Kidney capillary endothelial cell (primary cell): ENCODE measurements around the gene SLC15A5.

Experiments used
- DNase-seq: peaks from one replicate; pipeline ENCODE4 v3.0.0-alpha.2; 2018; ENCODE audit warnings: low spot score

SLC15A5 gene

DNA sequence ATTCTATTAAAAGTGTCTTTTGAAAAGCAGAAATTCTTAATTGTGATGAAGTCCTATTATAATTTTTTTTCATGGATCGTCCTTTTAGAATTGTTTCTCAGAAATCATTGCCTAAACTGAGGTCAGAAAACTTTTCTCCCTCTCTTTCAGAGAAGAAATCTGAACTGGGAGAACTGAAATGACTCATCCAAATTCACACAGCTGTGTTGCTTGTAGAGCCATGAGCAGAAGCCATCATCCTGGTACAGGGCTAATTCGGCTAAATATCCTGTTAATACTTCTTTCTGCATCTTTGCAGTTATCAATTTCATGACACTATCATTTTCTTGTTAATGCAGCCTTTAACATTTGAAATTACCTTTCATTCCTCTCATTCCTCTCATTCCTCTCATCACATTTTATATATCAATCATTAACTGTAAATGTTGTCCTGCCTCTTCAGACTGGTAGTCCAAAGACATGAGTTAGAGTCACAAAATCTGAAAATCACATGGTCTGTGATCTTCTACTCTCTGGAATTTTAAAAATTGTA lies 15.5 kb downstream of the SLC15A5 start:
- no peak for DNase-seq

GRCh38 chr12:16260206-16260605 lies 17.3 kb downstream of the SLC15A5 start:
- no peak for DNase-seq

DNA sequence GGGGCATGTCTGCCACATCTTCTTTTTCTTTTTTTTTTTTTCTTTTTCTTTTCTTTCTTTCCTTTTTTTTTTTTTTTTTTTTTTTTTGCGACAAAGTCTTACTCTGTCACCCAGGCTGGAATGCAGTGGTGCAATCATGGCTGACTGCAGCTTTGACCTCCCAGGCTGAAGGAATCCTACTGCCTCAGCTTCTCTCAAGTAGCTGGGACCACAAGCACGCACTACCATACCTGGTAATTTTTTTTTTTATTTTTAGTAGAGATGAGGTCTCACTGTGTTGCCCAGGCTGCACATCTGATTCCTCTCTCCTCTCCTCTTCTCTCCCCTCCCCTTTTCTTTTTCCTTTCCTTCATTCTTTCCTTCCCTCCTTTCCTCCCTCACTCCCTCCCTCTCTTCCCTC lies 18.5 kb downstream of the SLC15A5 start:
- no peak for DNase-seq

DNA sequence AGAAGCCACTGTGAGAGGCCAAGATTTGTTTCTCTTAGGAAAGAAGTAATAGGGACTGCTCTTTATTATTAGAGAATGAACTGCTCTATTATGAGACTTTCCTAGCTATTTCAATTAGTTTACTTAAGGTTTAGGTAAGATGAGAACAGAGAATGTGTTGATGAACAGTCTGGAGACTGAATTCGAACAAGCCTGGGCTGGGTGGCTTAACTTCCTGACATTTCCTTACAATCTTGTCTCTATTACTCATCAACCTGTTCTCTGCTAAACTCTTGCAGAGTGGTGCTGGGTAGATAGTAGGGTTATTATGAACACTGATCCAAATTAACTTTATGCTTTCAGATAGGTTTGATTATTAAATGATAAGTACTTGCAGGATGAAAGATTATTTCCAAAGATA lies 31.2 kb downstream of the SLC15A5 start:
- no peak for DNase-seq

GRCh38 chr12:16245209-16245608 lies 32.3 kb downstream of the SLC15A5 start:
- DNase-seq, result no peak

DNA sequence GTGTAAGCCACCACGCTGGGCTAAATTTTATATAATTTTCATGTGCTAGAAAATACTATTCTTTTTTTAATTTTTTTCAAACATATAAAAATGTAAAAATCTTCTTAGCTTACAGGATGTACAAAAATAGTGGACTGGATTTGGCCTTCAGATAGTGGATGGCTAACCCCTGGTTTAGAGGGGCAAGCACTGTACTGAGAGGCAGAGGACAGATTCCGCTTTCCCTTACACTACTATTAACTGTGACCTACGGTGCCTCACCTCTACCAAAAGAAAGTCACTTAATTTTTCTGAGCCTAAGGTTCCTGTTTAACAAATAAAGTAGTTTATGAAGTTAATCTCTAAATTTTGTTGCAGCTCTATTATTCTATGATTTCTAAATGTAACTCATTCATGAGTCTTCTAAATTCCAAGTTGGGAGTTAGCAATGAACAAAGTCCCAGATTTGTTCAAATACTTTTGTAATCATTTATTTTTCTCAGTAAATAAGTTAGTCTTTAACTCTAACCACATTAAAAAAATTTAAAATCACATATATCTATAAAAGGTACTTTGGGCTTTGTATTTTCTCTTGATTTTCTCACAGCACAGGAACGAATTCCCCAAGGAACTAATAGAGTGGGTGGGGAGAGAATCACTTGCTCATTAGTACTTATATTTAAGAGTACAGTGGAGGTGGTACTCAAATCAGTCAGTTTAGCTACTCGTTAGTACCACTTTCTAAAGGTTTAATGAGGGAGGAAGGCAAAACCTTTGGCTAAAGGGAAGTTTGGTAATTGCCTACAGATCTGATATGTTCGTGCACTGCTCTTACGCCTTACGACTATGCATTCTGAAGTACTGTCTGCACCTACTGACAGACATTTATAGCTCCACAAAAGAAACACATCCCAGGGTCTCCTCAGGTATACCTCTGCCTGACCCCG lies 33.7 kb downstream of the SLC15A5 start:
- no peak for DNase-seq

DNA sequence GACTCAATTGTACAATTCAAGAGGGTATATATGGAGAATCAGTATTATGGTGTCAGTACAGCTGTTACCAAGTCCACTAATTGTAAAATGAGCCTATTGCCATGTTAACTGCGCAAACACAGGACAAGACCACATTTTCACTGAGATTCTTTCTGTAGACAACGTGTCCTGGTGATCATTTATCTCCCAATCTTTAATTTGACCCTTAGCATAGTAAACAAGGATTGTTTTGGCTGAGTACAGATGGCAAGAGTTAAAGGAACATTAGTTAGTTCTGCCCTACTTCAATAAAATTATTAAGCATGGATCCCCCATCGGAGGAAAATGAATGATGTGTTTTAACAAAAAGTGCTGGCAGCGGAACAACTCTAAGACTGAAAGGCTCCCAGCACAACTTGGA lies 36.1 kb downstream of the SLC15A5 start:
- no peak for DNase-seq

DNA sequence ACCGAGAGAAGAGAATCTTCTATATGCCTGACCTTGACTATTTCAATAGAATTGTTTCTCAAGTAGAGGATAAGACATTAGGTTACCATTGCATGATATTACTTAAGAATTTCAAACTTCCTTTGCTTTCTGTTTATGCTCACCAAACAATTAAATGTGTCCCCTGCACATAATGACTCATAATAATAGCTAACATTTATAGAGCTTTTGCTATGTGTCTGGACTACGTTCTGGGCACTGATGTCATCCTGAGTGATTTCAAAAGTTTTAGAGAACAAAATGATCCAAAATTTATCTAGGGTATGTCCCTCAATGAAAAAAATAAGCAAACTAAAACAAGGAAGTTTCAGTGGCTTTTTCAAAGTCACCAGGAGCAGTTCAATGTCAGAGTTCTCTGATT lies 38.8 kb downstream of the SLC15A5 start:
- DNase-seq, result no peak

DNA sequence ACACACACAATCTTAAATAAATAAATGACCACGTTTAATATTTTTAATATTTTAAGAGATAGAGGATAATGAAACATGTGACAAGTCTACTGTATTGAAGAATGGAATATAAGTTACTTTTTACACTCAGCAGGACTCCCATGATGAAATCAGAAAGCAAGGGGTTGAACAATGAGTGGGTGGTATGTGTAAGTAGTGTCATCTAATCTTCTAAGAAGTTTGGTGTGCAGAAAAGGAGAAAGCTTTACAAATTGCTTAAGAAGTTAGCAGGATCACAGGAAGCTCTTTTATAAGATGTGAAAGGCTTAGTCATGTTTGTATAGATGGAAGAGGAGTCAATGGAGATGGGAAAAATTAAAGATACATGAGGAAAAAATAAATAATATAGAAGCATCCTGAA lies 47.8 kb downstream of the SLC15A5 start:
- no peak for DNase-seq

DNA sequence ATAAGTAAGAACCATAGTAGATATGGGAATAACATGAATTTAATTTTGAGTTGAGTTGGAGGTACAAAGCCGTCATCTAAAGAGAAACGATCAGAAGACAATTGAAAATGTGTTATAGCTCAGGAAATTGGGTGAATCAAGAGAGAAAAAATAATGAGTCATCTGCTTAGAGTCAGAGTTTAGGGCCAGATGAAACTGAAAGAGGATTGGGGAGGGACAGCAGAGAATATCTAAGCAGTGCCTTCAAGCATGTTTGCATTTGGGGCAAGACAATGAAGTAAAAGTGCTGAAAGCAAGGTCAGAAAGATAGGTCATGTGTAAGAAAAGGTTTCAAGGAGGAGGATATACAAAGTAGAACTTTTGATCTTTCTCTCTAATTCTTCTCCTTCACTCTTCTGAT lies 49.4 kb downstream of the SLC15A5 start:
- DNase-seq, result no peak

GRCh38 chr12:16225692-16226091 lies 51.8 kb downstream of the SLC15A5 start:
- no peak for DNase-seq

DNA sequence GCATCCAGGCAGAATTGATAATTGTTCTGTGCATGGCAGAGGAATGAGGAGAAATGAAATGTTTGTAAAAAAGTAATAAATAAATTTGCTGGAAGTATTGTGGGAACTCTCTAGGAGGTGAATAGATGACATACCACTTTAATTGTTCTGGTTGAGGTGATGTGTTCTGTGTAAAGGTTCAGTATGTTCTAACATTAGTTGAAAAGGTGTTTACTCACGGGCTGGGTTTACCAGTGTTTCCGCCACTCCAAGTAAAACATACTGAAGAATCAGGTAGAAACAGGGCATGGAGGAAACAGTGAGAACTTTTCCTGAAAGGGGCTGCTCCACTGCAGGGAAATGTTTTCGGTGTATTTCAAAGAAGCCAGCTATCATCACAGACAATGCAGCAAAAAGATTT lies 53.3 kb downstream of the SLC15A5 start:
- DNase-seq, result no peak

- DNase-seq, result no peak
Observed at GRCh38 chr12:16221776-16222175, 55.7 kb downstream of the SLC15A5 start.

GRCh38 chr12:16220120-16220519 lies 57.4 kb downstream of the SLC15A5 start:
- no peak for DNase-seq

DNA sequence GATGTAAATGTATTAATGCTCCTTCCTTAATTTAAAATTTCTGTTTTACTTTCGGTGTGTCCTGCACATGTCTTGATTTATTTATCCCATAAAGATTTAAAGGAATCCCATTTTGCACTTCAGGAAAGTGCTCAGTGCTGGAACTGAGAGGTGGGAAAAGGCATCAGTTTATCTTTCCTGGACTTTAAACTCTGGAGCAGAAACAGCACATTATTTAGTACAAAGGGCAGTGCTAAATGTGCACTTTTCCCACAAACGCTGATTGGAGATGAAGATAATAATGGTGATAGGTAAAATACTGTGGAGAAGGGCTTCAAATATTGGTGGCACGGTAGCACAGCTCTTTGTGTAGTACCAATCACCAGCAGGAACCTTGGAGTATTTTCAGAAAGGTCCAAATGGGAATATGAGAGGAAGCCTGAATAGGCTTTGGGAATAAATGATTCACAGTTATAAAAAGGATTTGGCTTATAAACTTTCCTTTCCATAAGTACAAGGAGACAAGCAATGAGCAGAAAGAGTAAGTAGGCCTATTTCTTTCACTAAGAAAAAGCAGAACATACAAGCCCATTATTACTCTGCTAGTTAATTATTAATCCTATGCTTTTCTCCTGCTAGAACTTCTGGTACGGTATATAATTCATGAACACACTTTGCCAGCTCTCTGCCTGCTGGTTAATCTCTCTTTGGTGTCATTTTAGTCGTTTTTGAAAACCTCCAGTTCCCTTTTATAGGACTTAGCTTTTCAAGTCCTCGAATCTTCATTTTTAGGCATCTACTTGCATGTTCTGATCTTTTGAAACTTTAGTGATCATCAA lies 58.3 kb downstream of the SLC15A5 start:
- DNase-seq, result no peak

GRCh38 chr12:16218234-16218633 lies 59.3 kb downstream of the SLC15A5 start:
- no peak for DNase-seq

DNA sequence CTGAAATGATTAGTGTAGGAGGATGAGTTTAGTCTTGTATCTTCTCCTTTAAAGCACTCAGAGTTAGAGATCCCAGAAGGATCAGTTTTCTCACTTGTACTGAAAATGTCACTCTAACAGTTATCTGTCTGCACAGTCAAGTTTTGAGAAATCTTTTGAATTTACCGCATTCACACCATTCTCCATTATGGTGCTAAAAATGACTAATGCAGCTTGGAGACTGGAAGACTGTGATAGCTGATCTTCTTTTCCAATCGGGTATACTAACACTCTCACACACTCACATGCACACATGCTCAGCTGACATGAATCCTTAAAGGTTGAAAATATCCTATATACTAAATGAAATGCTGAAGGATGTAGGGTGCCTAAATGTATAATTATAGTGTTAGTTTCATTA lies 65.8 kb downstream of the SLC15A5 start:
- no peak for DNase-seq

DNA sequence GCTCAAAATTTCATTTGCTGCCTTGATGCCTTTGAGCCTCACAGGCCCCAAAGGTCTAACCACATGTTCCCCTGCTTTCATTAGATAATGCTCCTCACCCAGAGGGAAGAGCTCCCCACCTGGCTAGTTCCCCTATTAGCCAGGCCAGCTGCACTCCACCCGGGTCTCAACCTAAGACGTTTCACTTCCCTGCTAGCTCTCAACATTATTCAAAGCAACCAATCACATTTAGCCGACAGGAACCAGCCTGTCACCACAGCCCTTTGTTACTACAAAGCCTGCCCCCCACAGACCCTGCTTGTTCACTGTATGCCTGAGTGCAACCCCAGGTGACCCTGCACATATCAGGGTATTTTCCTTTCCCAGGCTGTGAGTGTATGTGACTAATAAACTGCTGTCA lies 78.6 kb downstream of the SLC15A5 start:
- DNase-seq, result no peak

DNA sequence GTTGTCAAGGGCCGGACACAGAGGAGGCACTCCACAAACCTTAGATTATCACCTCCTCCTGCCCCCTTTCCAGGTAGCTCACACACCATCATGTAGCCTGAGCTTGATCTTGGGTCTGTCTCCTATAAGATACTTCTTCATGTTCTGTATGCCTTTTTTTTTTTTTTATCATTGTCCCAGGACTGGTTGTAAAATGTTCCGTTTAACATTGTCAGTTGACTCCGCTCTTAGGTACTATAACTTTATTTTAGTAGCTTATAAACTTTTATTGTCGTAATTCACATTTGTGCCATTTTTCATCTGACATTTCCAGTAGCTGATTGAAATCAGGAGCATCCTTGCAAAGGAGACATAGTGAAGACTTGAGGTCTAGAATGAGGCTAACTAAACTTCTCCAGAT lies 79.9 kb downstream of the SLC15A5 start:
- no peak for DNase-seq

GRCh38 chr12:16189849-16190248 lies 87.6 kb downstream of the SLC15A5 start:
- no peak for DNase-seq

DNA sequence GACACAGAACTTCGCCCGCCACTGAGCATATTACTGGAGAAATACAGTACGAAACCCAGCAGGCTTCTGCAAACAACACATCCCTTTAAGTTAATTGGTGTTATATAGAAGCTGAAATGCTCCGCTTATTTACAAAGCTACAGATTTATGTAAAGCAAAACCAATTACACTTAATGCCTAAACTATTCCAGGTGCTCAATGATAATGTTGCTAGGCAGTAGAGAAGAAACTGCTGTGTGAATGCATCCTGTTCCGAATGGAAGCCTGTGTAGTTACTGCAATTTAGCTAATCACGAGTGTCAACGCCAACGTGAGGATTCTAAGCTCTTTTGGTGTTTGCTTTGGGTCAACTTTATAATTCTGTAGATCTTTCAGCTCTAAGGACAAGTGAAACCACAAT lies 89.8 kb downstream of the SLC15A5 start:
- DNase-seq, result no peak

GRCh38 chr12:16184681-16185080 lies 92.8 kb downstream of the SLC15A5 start:
- DNase-seq, result no peak

GRCh38 chr12:16183541-16183940 lies 93.9 kb downstream of the SLC15A5 start:
- DNase-seq, result no peak
